Activated naive CD4-positive, alpha-beta T cell treated with anti-CD3 and anti-CD28 coated beads, Interleukin-2, amount 50 U/mL, for 16 hours (primary cell): ENCODE measurements around the gene UNKL.
A peak's percentile ranks its signal among the peaks of the same experiment; 100 is the strongest.

Experiments
- DNase-seq: peaks from one replicate; pipeline ENCODE4 v3.0.0-alpha.2; 2020

UNKL gene

GRCh38 chr16:1320658-1321240, 93.8 kb downstream of the UNKL start:
- no peak for DNase-seq

- no peak for DNase-seq
Observed at GRCh38 chr16:1320097-1320496, 94.4 kb downstream of the UNKL start.

GRCh38 chr16:1319041-1319440, 95.5 kb downstream of the UNKL start:
- peak; percentile 8 for DNase-seq

- DNase-seq: no peak
Observed at GRCh38 chr16:1318268-1318545, 96.3 kb downstream of the UNKL start.

- peak; percentile 9 for DNase-seq
Observed at GRCh38 chr16:1317479-1318267, 96.8 kb downstream of the UNKL start.

- no peak for DNase-seq
Observed at GRCh38 chr16:1316033-1316405, 98.5 kb downstream of the UNKL start.

GRCh38 chr16:1315081-1316032, 99.1 kb downstream of the UNKL start:
- no peak for DNase-seq

GRCh38 chr16:1314399-1315068, 100.0 kb downstream of the UNKL start:
- DNase-seq: no peak

GRCh38 chr16:1313721-1314369, 100.7 kb downstream of the UNKL start:
- no peak for DNase-seq
